Stimulated activated CD8-positive, alpha-beta memory T cell treated with anti-CD3 and anti-CD28 coated beads, Interleukin-4, amount 100 ng/mL, for 1 hour (primary cell): ENCODE data around the gene KCTD16.

ENCODE experiments used
- DNase-seq, 2 donors: peaks; one replicate each; pipeline ENCODE4 v3.0.0-alpha.2; 2020; ENCODE audit warnings: low read depth in 2 of 2, low spot score in 1 of 2

Gene KCTD16

GRCh38 chr5:144162686-144163085 lies 8.0 kb upstream of the KCTD16 start:
- no peak for DNase-seq

DNA sequence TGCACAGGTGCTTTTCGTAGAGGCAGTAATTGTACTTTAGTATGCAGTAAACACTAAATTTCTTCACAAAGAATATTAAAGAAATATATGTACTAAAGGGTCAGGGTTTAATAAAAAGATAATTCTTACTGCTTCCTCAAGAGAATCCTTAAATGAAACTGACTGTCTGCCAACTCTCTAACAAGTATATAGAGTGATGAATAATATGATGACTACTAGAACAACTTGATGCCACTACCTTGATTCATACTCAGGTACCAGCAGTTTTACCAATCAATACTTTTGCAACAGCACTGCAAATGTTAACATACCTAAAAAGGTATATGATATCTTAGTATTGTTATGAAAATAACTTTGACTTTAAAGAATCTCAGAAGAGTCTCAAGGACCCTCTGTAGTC lies 4.0 kb upstream of the KCTD16 start:
- no peak for DNase-seq

GRCh38 chr5:144167998-144168397 lies 2.7 kb upstream of the KCTD16 start:
- DNase-seq, result no peak

- DNase-seq, result no peak
Observed at GRCh38 chr5:144169904-144170275, 783 bp upstream of the KCTD16 start.

- DNase-seq, result no peak
Observed at GRCh38 chr5:144173766-144174165, 3.1 kb downstream of the KCTD16 start.

- no peak for DNase-seq
Observed at GRCh38 chr5:144177548-144177947, 6.9 kb downstream of the KCTD16 start.

- DNase-seq, result no peak
Observed at GRCh38 chr5:144179226-144179625, 8.6 kb downstream of the KCTD16 start.

DNA sequence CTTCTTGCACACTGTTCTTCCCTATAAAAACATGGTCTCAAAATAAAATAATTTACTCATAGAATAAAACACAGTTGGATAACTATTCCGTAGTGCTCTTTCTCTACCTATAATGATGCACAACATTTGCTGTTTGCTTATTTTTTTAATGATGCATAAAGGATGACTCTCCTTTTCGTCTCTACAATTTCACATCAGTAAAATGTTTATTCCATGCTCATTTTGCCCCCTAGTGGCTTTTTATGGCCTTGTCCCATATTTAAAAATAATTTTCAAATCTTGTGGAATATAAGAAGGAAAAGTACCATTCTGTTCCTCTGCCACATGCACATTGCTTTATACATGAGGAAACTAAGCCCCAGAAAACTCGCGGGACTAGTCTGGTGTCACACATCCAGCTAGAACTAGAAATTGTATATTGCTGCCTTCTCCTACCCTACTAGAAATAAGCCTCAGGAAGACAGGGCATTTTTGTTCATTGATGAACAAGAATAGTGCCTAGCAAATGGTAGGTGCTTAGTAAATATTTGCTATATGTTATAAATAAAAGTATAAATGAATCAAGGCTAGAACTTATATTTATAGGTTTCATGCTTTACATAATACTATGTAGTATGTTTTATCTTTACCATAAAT lies 12.7 kb downstream of the KCTD16 start:
- no peak for DNase-seq

DNA sequence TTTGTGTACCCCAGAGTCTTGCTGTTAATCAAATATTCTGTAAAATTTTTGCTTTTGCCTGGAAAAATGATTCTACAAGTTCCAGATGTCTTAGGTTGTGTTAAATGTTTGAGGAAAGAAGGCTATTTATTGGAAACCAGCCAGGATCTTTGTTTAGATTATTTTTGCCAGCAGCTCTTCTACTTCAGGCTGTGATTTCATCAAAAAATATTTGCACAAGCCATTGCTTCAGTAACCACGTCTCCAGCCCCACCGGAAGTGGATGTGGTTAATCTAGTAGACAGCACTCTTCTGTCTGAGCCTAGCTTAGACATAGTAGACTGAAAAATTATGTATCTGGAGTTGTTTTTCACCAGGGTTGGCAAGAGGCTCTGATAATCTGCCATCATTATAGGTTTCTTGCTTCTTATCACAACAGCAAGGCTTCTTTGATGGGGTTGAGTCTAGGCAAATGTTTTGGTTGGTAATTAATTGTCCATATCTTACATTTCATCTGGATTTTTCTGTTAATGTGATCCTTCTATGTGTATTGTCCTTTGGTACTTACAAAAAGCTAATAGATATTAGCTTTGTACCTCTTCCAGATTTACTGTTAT lies 17.1 kb downstream of the KCTD16 start:
- DNase-seq, result peak; percentile 63 to 67

DNA sequence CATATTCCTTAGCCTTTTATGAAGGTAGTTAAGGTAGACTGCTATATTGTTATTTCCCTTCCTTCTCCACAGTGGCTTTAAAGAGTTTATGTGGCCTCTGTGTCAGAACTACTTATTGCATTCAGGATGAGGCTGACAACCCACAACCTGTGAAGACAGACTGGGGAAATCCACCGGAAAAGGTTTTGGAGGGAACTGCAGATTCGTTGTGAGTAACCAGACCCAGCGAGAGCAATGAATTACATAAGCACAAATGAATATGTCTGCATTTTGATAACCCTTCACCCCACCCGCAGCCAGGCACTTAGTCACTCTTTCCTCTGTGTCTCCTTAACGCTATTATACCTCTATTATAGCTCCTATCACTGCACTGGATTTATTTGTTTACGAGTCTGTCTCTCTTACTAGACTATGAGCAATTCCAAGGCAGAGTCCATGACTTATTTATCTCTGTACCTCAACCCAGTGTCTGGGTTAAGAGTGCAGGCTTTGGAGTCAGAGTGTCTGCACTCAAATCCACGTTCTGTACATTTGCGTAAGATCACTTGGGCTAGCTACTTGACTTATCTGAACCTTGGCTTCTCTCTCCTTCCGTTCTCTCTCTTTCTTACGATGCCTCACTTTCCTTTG lies 19.2 kb downstream of the KCTD16 start:
- peak; percentile 28 to 53 for DNase-seq

GRCh38 chr5:144191531-144191930 lies 20.9 kb downstream of the KCTD16 start:
- no peak for DNase-seq

DNA sequence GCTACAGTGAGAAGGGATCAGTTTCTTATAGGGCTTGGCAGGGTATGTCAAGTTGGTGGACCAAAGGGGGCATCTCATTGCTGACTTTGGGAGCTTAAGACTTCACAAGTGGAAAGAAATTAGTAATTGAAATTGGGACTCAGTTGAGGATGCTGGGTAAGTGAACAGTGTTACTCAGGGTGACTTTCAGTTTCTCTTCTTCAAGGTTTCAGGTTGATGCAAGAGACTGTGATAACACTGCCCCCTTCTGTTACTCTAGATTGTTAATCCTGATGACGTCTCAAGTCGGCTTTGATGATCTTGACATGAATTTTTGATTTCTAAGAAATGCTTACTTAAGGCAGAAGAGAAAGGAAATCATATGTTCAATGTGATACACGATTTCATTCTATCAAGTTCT lies 21.3 kb downstream of the KCTD16 start:
- DNase-seq, result no peak

GRCh38 chr5:144192661-144193060 lies 22.0 kb downstream of the KCTD16 start:
- no peak for DNase-seq

- no peak for DNase-seq
Observed at GRCh38 chr5:144194144-144194543, 23.5 kb downstream of the KCTD16 start.

- DNase-seq, result no peak
Observed at GRCh38 chr5:144195448-144195847, 24.8 kb downstream of the KCTD16 start.

DNA sequence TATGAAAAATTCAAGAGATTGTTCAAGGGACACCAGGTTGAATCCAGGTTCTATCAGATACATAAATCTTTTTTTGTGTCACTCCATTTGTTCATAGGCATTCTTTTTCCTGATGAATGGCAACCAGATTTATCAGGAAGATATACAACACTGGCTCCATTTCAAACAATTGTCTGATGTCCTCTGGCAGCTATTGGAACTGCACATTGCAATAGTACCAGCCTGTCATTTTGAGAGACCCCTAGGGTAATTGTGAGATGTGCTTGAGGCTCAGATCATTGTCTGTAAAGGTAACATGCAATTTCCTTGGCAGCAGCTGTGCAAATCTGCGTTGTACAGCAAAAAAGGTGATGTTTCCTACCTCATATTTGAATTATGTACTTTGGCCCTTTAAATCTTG lies 25.9 kb downstream of the KCTD16 start:
- DNase-seq, result no peak

DNA sequence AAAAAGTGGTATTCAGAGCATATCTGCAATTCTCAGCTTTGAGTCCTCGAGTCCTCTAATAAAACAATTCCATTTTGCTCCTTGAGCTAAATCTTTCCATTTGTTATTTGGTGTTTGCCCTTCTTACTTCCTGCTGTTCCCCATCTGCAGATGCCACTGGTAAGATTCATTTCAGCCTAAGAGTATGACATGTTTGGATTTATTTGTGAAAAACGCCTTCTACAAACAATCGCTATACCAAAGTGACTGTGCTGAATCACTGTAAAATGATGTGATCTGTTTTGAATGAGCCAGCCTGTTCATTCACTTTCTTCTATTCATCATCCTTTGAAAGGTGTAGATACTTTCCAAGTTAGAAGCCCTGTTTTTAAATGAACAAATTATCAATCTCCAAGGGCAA lies 27.7 kb downstream of the KCTD16 start:
- DNase-seq, result no peak

DNA sequence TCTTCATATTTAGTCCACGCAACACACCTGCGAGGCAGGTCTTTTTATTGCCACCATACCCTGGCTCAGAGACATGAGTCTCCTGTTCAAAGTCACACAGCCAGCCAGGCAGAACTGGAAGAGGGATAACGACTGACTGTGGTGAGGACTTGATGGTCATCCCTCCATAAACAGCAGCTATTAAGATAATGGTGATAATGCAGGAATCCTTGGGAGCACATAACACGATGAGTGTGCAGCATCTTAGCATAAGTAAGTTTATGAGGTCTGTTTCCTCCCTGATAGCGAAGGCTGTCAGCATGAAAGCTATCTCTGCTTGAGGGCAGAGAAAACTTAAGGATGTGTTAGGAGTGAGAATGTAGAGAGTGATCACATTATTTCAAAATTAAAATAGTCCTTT lies 30.9 kb downstream of the KCTD16 start:
- DNase-seq, result no peak

DNA sequence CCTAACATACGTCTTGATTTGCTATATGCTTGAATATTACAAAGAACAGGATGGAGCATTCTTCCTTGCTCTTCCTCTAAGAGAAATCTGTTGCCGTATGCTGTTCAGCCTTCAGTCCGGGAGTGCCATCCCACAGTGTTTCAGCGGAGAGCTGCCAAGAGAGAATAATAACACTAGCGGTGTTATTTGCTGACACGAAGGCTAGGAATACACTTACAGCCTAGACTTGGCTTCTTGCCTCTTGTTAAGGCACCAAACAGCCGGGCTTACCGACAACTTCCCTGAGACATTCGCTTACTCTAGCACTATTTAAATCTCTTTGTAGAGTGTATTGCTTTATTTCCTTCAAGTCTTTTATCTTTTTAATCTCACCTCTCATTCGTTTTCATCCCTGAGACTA lies 31.4 kb downstream of the KCTD16 start:
- DNase-seq, result no peak

GRCh38 chr5:144202726-144203125 lies 32.1 kb downstream of the KCTD16 start:
- DNase-seq, result no peak

DNA sequence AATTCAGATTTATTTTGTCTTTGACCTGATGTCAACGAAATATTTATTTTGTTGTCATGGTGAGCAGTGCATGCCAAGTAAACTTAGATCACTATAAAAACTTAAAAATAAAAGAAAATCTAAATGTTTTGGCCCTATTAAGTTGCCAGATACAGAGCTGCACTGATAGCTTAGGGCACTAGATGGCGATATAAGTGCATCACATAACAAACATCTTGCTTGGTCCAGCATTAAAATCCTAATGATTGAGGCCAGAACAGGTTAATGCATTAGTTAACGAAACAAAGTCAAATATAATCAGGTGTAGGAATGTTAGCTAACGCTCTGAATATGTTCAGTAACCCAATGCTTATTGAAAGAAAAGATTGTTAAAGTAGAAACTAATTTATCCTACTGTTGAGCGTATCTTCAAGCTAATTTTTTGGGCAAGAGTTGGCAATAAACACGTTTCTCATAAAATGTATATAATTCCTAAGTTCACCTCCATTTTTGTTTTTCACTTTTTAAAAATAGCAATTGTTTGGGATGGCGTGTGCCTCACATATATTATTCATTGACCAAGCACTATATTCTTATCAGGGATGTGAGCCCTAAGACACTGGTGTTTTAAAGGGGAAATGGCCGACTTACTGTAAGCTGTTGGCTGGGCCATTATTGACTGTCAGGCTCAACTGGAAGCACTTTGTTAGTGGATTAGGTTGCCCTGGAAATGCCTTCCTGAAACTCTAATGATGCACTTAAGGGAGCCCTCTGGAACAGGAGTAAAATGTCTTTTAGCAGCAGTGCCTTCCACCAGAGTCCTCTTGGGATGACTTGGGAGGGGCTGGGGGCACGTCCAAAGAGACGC lies 33.3 kb downstream of the KCTD16 start:
- DNase-seq, result no peak

GRCh38 chr5:144205141-144205551 lies 34.5 kb downstream of the KCTD16 start:
- no peak for DNase-seq
